ENCODE measurements around the gene GABBR2.

GABBR2 gene

GRCh38 chr9:98559561-98559960 is 149.2 kb downstream of the GABBR2 start:
- TF ChIP-seq, protein P1, sequence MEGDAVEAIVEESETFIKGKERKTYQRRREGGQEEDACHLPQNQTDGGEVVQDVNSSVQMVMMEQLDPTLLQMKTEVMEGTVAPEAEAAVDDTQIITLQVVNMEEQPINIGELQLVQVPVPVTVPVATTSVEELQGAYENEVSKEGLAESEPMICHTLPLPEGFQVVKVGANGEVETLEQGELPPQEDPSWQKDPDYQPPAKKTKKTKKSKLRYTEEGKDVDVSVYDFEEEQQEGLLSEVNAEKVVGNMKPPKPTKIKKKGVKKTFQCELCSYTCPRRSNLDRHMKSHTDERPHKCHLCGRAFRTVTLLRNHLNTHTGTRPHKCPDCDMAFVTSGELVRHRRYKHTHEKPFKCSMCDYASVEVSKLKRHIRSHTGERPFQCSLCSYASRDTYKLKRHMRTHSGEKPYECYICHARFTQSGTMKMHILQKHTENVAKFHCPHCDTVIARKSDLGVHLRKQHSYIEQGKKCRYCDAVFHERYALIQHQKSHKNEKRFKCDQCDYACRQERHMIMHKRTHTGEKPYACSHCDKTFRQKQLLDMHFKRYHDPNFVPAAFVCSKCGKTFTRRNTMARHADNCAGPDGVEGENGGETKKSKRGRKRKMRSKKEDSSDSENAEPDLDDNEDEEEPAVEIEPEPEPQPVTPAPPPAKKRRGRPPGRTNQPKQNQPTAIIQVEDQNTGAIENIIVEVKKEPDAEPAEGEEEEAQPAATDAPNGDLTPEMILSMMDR (IDR thresholded peaks at IDR 0.05; ENCODE audit: low read depth, low read length, missing control alignments), result no peak
- H3K27ac ChIP-seq, result no peak overlapping the region
- in situ Hi-C loops (cut with HindIII; ENCODE audit: low pct_ligation_motif_present, low sequenced_read_pairs), result no loop called here
- H3K36me3 ChIP-seq (replicated peaks), result no peaks in the 10 kb centered on the region
- H3K4me3 ChIP-seq (ENCODE audit: low read depth, low read length), result no peak overlapping the region
- H3K27me3 ChIP-seq (replicated peaks), result no peaks in the 10 kb centered on the region
- DNase-seq, result no peak

DNA sequence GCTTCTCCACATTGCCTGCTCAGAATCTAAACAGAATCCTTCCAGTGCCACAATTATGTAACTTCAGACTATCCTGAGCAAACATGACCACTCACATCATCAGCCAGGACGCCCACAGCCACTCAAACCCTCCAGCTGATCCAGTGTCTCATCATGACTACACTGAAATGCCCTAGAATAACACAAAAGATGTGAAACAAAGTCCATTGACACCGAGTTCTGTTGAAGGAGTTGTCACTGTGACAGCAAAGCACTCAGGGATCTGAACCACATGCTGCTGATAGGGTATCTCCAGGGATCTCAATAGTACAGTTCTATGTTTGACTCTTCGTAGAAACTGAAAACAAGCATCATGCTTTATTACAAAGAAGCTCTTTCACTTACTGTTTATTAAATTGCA is 150.2 kb downstream of the GABBR2 start:
- in situ Hi-C loops (cut with HindIII; ENCODE audit: low pct_ligation_motif_present, low sequenced_read_pairs), result no loop called here
- TF ChIP-seq, protein P1 (IDR thresholded peaks at IDR 0.05; ENCODE audit: low read depth, low read length, missing control alignments), result no peak
- Histone ChIP-seq H3K4me3 (ENCODE audit: low read depth, low read length) (no peak overlapping the region), H3K36me3 (replicated peaks) (no peaks in the 10 kb centered on the region), H3K27me3 (replicated peaks) (no peaks in the 10 kb centered on the region), H3K27ac (no peak overlapping the region)
- no peak for DNase-seq

- no peak for DNase-seq
- Histone ChIP-seq H3K4me3 (ENCODE audit: low read depth, low read length) (no peak overlapping the region), H3K27me3 (replicated peaks) (no peaks in the 10 kb centered on the region), H3K27ac (no peak overlapping the region), H3K36me3 (replicated peaks) (no peaks in the 10 kb centered on the region)
- TF ChIP-seq, protein P1 (IDR thresholded peaks at IDR 0.05; ENCODE audit: low read depth, low read length, missing control alignments), result no peak
- in situ Hi-C loops (cut with HindIII; ENCODE audit: low pct_ligation_motif_present, low sequenced_read_pairs), result no loop called here
These were observed 152.2 kb downstream of the GABBR2 start for GRCh38 chr9:98556511-98556910.

GRCh38 chr9:98555651-98556465 is 152.9 kb downstream of the GABBR2 start:
- in situ Hi-C loops (cut with HindIII; ENCODE audit: low pct_ligation_motif_present, low sequenced_read_pairs), result no loop called here
- TF ChIP-seq, protein P1 (IDR thresholded peaks at IDR 0.05; ENCODE audit: low read depth, low read length, missing control alignments), result no peak
- H3K27me3 ChIP-seq (replicated peaks), result no peaks in the 10 kb centered on the region
- H3K36me3 ChIP-seq (replicated peaks), result no peaks in the 10 kb centered on the region
- no peak for DNase-seq
- no peak overlapping the region for H3K4me3 ChIP-seq (ENCODE audit: low read depth, low read length)
- H3K27ac ChIP-seq, result no peak overlapping the region

DNA sequence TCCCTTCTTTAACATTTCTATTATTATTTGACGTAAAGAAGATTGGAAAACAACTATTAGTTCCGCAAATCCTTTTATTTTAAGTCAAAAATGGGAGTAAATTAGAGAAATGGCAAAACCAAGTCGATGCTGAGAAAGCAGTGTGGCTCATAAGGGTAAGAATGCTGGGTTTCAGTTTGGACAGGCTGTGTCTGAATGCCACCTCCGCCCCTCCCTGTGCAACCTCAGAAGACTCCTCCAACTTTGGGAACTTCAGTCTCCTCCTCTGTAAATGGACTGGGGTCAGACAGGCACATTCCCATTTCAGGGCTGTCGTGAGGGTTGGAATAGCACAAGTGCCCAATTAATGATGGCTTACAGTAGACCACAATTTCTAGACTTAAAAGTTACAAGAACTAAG is 154.0 kb downstream of the GABBR2 start:
- in situ Hi-C loops (cut with HindIII; ENCODE audit: low pct_ligation_motif_present, low sequenced_read_pairs), result no loop called here

More for the DNA sequence above, 154.0 kb downstream of the GABBR2 start:
- Histone ChIP-seq H3K36me3 (replicated peaks) (no peaks in the 10 kb centered on the region), H3K27me3 (replicated peaks) (no peaks in the 10 kb centered on the region), H3K27ac (no peak overlapping the region), H3K4me3 (ENCODE audit: low read depth, low read length) (no peak overlapping the region)
- TF ChIP-seq, protein P1 (IDR thresholded peaks at IDR 0.05; ENCODE audit: low read depth, low read length, missing control alignments), result no peak
- DNase-seq, result no peak

All from brain microvascular endothelial cell (primary cell).